KMS-11 (cell line): ENCODE results near the gene AFM.

ENCODE experiments used
- H2AFZ ChIP-seq: fragments of 200-600 bp; sonication (generic); 2 replicates; pipeline ENCODE4 v1.6.1; 2016; ENCODE audit warnings: antibody characterized with exemption, mixed run types, low read depth
- H3K27ac ChIP-seq: fragments of 200-600 bp; sonication (generic); 2 replicates; pipeline ENCODE4 v1.6.1; 2016; ENCODE audit warnings: mild to moderate bottlenecking, mixed run types
- H3K27me3 ChIP-seq: fragments of 200-600 bp; sonication (generic); 2 replicates; pipeline ENCODE4 v1.6.1; 2017; ENCODE audit warnings: mild to moderate bottlenecking, low read depth, mixed run types, moderate library complexity; ENCODE audit not compliant: insufficient read depth
- H3K36me3 ChIP-seq: fragments of 200-600 bp; sonication (generic); 2 replicates; pipeline ENCODE4 v1.6.1; 2017; ENCODE audit warnings: mild to moderate bottlenecking, mixed run types; ENCODE audit not compliant: insufficient read depth
- H3K4me1 ChIP-seq: fragments of 200-600 bp; sonication (generic); 2 replicates; pipeline ENCODE4 v1.6.1; 2016; ENCODE audit warnings: mild to moderate bottlenecking, low read depth, mixed run types; ENCODE audit not compliant: poor library complexity, severe bottlenecking
- H3K4me2 ChIP-seq: fragments of 200-600 bp; sonication (generic); 2 replicates; pipeline ENCODE4 v1.7.0; 2016; ENCODE audit warnings: mild to moderate bottlenecking, mixed run types
- H3K4me3 ChIP-seq: fragments of 200-600 bp; sonication (generic); IDR thresholded peaks from 2 replicates; pipeline ENCODE4 v1.6.1; 2017; ENCODE audit warnings: low read depth, low read length, mixed read lengths; ENCODE audit not compliant: insufficient read depth
- H3K79me2 ChIP-seq: fragments of 200-600 bp; sonication (generic); 2 replicates; pipeline ENCODE4 v1.6.1; 2016; ENCODE audit warnings: low read depth, mixed run types; ENCODE audit not compliant: insufficient read depth
- H3K9ac ChIP-seq: fragments of 200-600 bp; sonication (generic); 2 replicates; pipeline ENCODE4 v1.6.1; 2016; ENCODE audit warnings: mild to moderate bottlenecking, mixed run types
- H4K20me1 ChIP-seq: fragments of 200-600 bp; sonication (generic); 2 replicates; pipeline ENCODE4 v1.6.1; 2016; ENCODE audit warnings: mild to moderate bottlenecking, mixed run types; ENCODE audit not compliant: insufficient read depth
- TF ChIP-seq, protein P1 (sequence below): fragments of 200-600 bp; sonication (generic); conservative IDR thresholded peaks from 2 replicates; pipeline ENCODE4 v1.6.1; 2017; ENCODE audit warnings: low read depth, mild to moderate bottlenecking, antibody characterized with exemption, low read length, moderate library complexity, mixed read lengths

AFM gene

GRCh38 chr4:73460913-73461522 lies 20.5 kb upstream of the AFM start:
- Histone ChIP-seq H3K79me2 (no peaks in the 10 kb centered on the region), H2AFZ (no peak overlapping the region), H3K4me2 (no peak overlapping the region), H3K9ac (no peak overlapping the region), H4K20me1 (no peaks in the 10 kb centered on the region), H3K36me3 (no peaks in the 10 kb centered on the region), H3K27ac (no peak overlapping the region), H3K27me3 (no peaks in the 10 kb centered on the region), H3K4me3 (no peak overlapping the region), H3K4me1 (no peaks in the 10 kb centered on the region)
- TF ChIP-seq, protein P1, sequence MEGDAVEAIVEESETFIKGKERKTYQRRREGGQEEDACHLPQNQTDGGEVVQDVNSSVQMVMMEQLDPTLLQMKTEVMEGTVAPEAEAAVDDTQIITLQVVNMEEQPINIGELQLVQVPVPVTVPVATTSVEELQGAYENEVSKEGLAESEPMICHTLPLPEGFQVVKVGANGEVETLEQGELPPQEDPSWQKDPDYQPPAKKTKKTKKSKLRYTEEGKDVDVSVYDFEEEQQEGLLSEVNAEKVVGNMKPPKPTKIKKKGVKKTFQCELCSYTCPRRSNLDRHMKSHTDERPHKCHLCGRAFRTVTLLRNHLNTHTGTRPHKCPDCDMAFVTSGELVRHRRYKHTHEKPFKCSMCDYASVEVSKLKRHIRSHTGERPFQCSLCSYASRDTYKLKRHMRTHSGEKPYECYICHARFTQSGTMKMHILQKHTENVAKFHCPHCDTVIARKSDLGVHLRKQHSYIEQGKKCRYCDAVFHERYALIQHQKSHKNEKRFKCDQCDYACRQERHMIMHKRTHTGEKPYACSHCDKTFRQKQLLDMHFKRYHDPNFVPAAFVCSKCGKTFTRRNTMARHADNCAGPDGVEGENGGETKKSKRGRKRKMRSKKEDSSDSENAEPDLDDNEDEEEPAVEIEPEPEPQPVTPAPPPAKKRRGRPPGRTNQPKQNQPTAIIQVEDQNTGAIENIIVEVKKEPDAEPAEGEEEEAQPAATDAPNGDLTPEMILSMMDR: no peak

DNA sequence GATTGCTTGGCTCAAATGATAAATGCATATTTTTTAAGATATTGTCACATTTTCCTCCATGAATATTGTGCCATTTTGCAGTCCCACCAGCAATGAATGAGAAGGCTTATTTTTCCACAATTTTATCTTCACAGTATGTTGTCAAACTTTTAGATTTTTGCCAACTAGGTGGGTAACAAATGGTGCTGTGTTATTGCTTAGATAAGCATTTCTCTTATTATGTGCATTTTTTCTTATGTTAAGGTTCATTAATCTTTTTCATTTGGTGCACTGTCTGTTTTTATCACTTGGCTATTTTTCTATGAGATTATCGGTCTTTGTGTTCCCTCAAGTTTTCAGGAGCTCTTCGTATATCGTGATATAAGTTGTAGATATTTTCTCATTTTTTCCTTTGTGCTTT lies 13.4 kb upstream of the AFM start:
- Histone ChIP-seq H3K27me3 (no peaks in the 10 kb centered on the region), H3K4me1 (no peaks in the 10 kb centered on the region), H3K27ac (no peak overlapping the region), H3K4me3 (no peak overlapping the region), H4K20me1 (no peaks in the 10 kb centered on the region), H3K4me2 (no peak overlapping the region), H3K79me2 (no peaks in the 10 kb centered on the region), H3K36me3 (no peaks in the 10 kb centered on the region), H3K9ac (no peak overlapping the region), H2AFZ (no peak overlapping the region)
- TF ChIP-seq, protein P1: no peak

DNA sequence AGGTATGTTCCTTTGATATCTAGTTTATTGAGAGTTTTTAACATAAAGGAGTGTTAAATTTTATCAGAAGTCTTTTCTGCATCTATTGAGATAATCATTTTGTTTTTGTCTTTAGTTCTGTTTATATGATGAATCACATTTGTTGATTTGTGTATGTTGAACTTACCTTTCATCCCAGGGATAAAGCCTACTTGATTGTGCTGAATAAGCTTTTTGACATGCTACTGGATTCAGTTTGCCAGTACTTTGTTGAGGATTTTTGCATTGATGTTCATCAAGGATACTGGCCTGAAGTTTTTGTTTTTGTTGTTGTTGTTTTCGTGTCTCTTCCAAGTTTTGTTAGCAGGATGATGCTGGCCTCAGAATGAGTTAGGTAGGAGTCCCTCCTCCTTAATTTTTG lies 10.8 kb upstream of the AFM start:
- TF ChIP-seq, protein P1: no peak
- Histone ChIP-seq H3K79me2 (no peaks in the 10 kb centered on the region), H3K36me3 (no peaks in the 10 kb centered on the region), H3K27ac (no peak overlapping the region), H2AFZ (no peak overlapping the region), H4K20me1 (no peaks in the 10 kb centered on the region), H3K27me3 (no peaks in the 10 kb centered on the region), H3K4me3 (no peak overlapping the region), H3K4me1 (no peaks in the 10 kb centered on the region), H3K4me2 (no peak overlapping the region), H3K9ac (no peak overlapping the region)

DNA sequence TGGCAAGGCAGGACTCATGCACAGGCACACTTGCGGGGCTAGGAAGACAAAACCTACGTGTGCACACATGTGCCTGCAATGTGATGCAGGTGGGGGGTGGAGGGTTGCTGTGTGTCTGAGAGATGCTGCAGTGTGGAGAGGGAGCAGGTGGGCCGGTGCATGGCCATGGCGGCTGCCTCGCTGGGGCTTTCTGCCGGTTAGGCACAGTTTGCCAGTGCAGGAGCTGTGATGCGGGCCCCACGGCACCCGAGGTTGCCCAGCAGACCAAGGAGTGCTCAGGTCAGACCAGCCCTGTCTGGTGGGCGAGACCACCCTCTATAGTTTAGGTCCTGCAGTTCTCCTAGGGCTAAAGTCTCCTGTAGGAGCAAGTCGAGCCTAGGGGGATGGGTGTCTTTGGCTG lies 4.4 kb upstream of the AFM start:
- Histone ChIP-seq H3K27ac (no peak overlapping the region), H3K9ac (no peak overlapping the region), H3K36me3 (no peaks in the 10 kb centered on the region), H3K79me2 (no peaks in the 10 kb centered on the region), H3K4me1 (no peaks in the 10 kb centered on the region), H3K27me3 (no peaks in the 10 kb centered on the region), H3K4me3 (no peak overlapping the region), H2AFZ (no peak overlapping the region), H3K4me2 (no peak overlapping the region), H4K20me1 (no peaks in the 10 kb centered on the region)
- TF ChIP-seq, protein P1: no peak
